ENCODE results near the gene ADCY5. TPM values are rescaled to one million over a fixed set of nuclear protein-coding genes. Genes with fewer than 3 reads are reported as not detected.

ADCY5 gene
- total RNA-seq, 2 donors from 2014 or later = 4.5 to 17.4 TPM

DNA sequence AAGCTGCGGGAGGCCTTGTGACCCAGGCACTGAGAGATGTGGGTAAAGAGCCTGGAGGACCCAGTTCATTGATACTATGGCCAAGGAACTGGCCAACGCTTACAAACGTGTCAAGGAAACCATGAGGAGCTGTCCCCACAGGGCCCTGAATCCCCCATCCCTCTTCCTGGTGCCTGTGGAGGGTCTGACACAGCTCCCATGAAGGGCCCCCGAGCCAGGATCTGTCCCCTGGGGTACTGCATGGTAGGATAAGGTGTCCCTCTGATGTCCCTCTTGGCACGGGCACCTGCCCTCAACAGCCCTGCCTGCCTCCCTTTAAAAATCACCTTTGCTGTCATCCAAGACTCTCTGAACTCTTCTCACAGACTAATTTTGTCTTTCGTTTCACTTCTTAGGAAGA lies 122.4 kb downstream of the ADCY5 start:
- intact Hi-C loops (cut with DNase I, micrococcal nuclease) = loop anchor here in 1 of 2 donors (5.0 kb wide), 1 partner anchor 161 kb away; no protein-coding TSS in a partner anchor
- ATAC-seq (no peak), DNase-seq (no peak)

DNA sequence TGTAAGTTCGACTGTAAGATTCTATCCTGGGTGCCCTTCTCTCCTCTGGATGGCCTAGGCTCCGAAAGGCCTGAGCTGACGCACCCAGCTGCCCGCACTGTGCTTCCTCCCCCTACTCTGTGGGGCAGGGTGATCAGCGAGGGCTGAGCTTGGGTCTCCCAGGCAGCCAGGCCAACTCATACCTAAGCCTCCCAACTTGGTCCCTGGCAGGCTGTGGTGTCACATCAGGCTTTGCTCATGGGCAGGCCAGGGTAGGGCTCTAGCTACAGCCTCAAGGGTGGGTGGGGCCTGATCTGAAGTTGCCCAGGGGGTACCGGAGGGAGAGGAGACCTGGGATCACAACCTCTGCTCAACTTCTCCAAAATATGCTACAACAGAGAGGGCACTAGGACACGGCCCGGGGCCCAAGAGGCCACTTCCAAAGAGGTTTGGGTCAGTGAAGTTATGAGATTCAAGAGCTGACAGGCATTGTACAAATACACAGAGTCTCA lies 123.1 kb downstream of the ADCY5 start:
- intact Hi-C loops (cut with DNase I, micrococcal nuclease) = loop anchor here in 1 of 2 donors (5.0 kb wide), 1 partner anchor 161 kb away; no protein-coding TSS in a partner anchor
- ATAC-seq = no peak
- DNase-seq = no peak

- intact Hi-C loops (cut with DNase I, micrococcal nuclease) = loop anchor here in 1 of 2 donors (5.0 kb wide), 1 partner anchor 162 kb away; no protein-coding TSS in a partner anchor
- DNase-seq (no peak), ATAC-seq (no peak)
These were observed 123.8 kb downstream of the ADCY5 start for GRCh38 chr3:123324880-123325765.

DNA sequence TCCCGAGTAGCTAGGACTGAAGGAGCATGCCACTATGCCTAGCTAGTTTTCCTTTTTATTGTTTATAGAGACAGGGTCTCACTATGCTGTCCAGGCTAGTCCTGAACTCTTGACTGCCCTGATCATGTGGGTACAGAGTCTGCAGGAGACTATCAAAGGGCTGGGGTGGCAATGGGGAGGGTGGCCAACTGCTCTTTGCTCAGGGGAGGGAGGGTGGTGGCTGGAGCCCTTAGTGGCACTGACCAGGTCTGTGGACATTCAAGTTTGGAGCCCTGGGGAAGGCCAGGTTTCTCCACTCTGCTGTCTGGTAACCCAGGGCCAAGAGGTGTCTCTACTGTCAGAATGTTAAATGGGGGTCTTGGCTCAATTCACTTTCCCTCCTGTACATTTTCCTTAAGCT lies 125.1 kb downstream of the ADCY5 start:
- intact Hi-C loops (cut with DNase I, micrococcal nuclease) = no loop called here
- no peak for ATAC-seq

GRCh38 chr3:123322866-123323265 lies 126.0 kb downstream of the ADCY5 start:
- DNase-seq (no peak), ATAC-seq (no peak)
- intact Hi-C loops (cut with DNase I, micrococcal nuclease) = no loop called here

More for the DNA sequence above, 125.1 kb downstream of the ADCY5 start:
- no peak for DNase-seq

DNA sequence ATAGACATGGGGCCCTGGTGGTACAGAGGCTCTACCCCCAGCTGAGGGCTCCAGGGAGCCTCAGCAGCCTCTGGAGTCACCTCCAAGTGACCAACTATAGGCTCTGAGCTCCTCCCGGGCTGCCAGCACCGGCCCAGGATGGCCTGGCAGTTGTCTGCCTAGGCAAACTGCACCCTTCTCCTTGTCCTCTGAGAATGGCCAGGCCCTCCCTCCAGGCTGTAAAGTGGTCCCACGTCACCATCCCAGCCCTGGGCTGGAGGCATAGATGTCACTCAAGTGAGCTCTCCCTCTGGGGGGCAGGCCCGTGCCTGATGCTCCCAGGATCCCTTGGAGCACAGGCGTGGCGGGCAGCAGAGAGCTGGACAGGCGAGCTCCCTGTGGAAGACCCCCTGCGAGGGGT lies 127.1 kb downstream of the ADCY5 start:
- intact Hi-C loops (cut with DNase I, micrococcal nuclease) = no loop called here
- no peak for ATAC-seq
- DNase-seq = no peak

DNA sequence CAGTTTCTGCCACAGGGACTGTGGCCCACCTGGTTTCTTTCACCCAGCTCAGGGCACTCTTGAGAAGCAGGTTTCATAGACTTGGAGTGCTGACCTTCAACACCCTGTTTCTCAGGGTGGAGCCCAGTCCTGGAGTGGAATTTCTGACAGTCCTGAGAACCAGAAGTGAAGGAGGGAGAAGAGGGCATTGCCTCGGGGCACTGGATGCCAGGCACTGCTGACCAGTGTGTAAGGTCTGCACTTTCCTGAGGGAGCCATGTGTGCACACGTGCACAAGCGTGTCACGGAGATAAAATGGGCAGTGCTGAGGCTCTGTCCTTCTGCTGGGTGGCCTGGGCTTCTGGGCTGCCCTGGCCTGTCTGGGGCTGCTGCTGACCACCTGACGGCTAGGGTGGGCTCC lies 128.7 kb downstream of the ADCY5 start:
- no peak for ATAC-seq
- DNase-seq = no peak
- intact Hi-C loops (cut with DNase I, micrococcal nuclease) = no loop called here

DNA sequence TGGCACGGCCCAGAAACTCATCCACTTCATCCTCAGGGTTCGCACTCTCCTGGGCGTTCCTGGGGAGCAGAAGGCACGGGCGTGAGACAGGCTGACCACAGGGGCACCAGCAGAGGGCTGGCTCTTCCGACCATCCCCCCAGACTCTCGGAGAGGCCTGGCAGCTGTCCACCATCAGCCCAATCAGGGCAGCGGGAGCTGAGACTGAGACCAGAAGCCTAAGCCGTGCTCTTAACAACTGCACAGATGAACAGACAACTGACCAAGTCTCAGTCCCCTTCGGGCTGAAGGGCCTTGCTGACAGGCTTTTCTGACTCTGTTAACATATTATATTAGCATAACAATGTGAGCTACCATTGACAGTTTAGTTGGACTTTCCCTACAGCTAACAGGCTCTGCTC lies 129.1 kb downstream of the ADCY5 start:
- DNase-seq (no peak), ATAC-seq (no peak)
- intact Hi-C loops (cut with DNase I, micrococcal nuclease) = no loop called here

DNA sequence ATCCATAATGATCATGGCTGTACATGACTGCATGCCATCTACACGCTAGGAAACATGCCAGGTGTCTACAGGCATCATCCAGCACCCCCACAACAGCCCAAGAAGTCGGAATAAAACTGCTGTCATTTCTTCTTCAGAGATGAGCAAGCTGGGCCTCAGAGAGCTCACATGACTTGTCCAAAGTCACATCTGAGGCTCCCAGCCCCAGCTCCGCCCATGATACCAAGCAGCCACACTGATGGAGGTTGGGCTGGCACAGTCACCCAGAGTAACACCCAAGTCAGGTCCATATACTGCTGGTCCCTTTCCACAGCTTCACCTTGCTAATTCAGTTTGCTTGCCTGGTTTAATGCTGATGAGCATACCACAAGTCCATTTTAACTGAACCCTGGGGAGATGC lies 130.5 kb downstream of the ADCY5 start:
- DNase-seq = no peak
- intact Hi-C loops (cut with DNase I, micrococcal nuclease) = no loop called here
- no peak for ATAC-seq

DNA sequence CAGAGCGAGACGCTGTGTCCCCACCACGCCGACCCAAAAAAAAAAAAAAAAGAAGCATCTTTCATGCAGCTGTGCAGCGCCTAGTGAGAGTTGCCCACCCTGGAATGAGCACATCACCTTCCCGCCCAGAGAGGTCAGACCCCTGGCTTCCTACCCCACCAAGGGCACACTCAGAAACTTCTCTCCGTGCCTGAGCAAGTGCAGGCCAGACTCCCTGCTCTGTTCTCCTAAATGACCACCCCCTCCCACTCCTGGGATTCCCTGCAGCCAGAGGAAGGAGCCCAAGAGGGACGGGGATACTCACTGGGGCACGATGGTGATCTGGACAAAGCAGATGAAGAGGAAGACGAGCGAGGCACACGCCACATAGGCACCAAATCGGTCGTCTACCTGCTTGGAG lies 131.2 kb downstream of the ADCY5 start:
- no peak for ATAC-seq
- DNase-seq = no peak
- intact Hi-C loops (cut with DNase I, micrococcal nuclease) = no loop called here

GRCh38 chr3:123315271-123315595 lies 133.7 kb downstream of the ADCY5 start:
- ATAC-seq (no peak), DNase-seq (no peak)
- intact Hi-C loops (cut with DNase I, micrococcal nuclease) = no loop called here

DNA sequence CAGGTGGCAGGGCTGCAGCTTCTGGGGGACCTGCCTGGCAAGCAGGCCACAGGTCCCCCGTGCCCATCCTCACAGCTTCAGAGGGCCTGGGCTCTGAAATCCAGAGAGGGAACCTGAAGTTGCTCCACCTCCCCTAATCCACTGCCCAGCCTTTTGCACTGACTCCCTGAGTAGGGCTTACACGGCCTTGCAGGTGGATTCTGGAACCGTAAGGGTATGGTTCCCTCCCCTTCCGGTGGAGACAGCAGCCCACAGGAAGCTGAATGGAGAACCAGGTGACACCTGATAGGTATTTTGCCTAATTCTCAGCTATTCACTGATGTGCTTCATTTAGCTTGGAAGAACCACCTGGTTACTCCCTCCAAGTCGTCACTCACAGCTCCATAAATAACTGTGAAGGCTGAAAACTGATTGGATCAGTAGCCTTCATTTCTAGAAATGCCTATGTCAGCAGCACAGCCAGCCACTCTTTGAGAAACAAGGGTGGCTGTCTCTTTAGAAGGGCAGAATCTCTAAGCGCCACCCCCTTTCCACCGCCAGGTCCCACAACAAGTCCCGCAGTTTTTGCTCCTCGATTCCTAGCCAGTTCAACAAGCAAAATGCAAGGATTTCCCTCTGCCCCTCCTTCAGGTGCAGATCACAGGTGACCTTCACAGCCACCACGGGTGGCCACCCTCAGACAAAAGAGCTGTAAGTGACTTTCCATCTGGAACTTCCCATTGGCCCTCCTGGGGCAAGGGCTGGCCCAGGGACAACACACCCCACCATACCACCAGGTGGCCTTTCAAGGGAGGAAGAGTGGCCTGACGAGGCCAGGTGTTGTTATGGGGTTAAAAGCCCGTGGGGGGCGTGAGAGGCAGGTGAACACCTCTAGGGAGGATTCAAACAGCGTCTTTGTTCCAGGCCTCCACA lies 134.3 kb downstream of the ADCY5 start:
- intact Hi-C loops (cut with DNase I, micrococcal nuclease) = no loop called here
- no peak for ATAC-seq
- DNase-seq = no peak

DNA sequence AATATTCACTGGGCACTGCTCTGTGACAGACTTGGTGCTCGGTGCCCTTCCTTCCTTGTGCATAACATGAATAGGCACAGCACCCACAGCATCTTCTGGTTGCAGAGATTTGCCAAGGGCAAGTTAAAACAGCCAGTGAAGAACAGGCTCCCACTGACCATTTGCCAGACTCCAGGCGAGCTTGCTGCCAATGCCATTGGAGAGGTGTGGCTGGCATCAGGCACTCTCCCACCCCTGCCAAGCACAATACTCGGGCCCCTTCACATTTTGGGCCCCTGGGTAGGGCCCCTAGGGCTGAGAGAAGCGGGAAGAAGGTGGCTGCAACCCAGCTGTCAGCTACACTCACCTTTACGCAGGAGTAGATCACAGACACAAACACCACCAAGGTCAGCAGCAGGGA lies 135.0 kb downstream of the ADCY5 start:
- ATAC-seq (no peak), DNase-seq (no peak)
- intact Hi-C loops (cut with DNase I, micrococcal nuclease) = no loop called here

DNA sequence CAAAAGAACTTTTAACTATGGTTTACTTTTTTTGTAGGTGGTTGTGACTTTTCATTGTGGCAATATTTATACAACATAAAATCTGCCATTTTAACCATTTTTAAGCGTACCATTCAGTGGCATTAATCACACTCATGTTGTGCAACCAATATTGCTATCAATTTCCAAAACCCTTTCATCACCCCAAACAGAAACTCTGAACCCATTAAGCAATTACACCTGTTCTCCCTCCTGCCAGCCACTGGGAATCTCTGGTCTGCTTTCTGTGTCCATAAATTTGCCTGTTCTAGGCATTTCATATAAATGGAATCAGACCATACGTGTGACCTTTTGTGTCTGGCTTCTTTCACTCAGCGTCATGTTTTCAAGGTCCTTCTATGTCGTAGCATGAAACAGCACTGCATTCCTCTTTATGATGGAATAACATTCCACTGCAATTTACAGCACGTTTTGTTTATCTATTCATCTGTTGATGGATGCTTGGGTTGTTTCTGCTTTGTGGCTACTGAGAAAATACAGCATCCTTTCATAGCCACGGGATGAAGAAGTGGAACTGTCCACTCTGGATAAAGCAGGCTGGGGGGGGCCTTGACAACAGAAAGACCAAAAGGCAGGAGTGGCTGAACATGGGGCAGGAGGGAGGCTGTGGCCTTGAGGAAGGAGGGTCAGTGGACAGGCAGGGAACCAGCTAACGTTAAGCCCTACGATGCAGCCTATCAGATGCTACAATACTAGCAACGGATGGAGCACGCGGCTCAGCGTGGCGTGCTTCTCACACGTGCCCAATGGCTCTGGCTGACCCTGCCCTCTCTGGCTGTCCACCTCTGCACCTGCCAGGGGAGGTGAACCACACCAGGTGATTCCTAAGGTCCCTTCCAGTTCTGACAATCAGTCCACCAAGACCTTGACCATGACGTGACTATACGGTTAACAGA lies 136.3 kb downstream of the ADCY5 start:
- no peak for DNase-seq
- ATAC-seq = no peak
- intact Hi-C loops (cut with DNase I, micrococcal nuclease) = no loop called here

DNA sequence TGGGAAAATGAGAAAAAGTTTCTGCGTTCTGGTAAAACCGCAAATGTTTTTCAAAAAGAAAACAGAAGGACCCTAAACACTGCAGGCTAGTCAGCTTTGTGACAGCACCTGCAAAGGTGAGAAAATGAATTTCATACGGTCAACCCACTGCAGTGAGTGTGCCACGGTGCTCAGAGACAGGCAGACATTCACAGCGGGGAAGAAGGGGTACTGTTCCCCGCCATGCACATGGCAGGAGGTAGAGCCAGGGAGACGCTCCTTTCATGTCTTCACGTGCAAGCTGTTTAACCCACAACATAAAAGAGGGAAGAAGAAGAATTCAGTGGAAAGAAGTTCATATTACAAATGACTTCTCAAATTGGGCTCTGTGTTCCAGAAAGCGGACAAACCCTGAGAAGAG lies 137.7 kb downstream of the ADCY5 start:
- no peak for ATAC-seq
- no peak for DNase-seq
- intact Hi-C loops (cut with DNase I, micrococcal nuclease) = no loop called here

DNA sequence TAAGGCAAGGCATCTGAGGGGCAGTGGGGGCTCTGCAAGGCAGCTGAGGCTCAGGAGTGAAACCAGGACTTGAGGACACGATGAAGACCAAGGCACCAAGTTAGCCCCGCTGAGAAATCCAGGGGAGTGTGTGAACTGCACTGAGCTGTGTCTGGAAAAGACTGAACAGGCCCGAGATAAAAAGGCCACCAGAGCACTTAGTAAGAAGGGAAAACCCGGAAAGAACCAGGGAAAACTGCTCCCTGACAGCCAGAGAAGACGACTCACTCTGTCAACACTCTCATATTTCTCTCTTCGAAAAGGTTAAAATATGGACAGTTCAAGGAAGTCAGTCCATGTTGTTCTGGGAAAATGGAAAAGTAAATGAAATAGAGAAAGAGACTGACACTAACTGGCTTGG lies 138.1 kb downstream of the ADCY5 start:
- intact Hi-C loops (cut with DNase I, micrococcal nuclease) = no loop called here
- ATAC-seq = no peak
- DNase-seq = no peak

DNA sequence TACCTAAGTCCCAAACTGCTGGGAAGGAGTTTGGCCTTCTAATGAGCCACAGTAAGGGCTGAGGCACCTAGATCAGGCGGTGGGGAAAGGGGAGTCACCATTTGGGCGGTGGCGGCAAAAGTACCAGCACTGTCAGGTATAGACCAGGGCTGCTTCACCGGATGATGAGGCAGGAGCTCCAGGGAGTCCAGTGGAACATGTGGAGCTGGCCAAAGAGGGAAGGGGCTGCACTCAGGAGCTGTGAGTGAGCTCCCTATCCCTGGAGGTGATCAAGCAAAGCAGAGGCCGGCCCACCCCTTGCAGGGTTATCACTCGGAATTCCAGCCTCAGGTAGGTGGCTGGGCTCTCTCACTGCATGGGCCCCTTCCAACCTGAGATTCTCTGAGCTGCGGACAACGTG lies 138.7 kb downstream of the ADCY5 start:
- intact Hi-C loops (cut with DNase I, micrococcal nuclease) = no loop called here
- DNase-seq (no peak), ATAC-seq (no peak)

DNA sequence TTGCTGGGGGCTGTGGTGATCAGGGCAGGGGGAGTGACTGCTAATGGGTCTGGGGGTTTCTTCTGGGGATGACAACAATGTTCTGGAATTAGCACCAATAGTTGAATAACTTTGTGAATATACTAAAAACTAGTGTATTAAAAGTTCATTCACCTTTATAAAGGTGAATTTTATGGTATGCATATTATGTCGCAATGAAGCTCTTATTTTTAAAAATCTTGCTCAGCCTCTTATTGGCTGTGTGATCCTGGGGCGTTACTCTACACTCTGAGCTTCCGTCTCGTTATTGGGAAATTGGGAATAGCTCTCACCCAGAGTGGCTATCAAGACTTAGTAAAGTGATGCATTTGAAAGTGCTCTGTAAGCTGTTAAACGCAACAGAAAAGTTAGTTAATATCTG lies 141.8 kb downstream of the ADCY5 start:
- intact Hi-C loops (cut with DNase I, micrococcal nuclease) = no loop called here
- no peak for DNase-seq
- no peak for ATAC-seq

DNA sequence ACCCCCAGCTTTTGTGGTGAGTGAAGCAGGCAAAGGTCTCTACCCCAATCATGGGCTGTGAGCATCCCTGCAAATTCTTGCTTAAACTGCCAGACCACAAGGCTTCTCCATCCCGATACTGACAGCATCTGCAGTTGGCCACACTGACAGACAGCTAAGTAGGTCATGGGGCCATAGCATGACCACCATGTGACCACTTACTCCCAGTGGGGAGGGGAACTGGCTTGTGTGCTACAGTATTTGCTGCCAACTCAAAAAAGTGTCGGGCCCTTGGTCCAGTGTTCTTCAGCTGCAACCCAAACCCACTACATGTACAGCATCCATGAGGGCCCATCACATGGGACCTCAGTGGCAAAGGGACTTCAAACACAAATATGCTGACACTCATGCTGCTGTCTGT lies 143.7 kb downstream of the ADCY5 start:
- intact Hi-C loops (cut with DNase I, micrococcal nuclease) = no loop called here
- ATAC-seq (no peak), DNase-seq (no peak)
